Kidney epithelial cell (primary cell): Measurements from ENCODE around the gene MLST8. TPM values are rescaled to one million over a fixed set of nuclear protein-coding genes. Genes with fewer than 3 reads are reported as not detected.

Source experiments
- DNase-seq: peaks from one replicate; pipeline ENCODE4 v3.0.0-alpha.2; 2010; ENCODE audit warnings: low read depth
- H3K27me3 ChIP-seq: 2 replicates; pipeline ENCODE4 v1.6.0; 2011; ENCODE audit warnings: low read length; ENCODE audit not compliant: control insufficient read depth, insufficient read depth
- H3K36me3 ChIP-seq: 2 replicates; pipeline ENCODE4 v1.5.1; 2011; ENCODE audit warnings: low read length; ENCODE audit not compliant: control insufficient read depth, insufficient read depth
- H3K4me3 ChIP-seq: 2 replicates; pipeline ENCODE4 v1.5.1; 2011; ENCODE audit warnings: low read depth, mild to moderate bottlenecking, control low read depth, low read length
- total RNA-seq: library from RNA; depleted of rRNA; stranded (reverse); fragments of >200 nt; gene quantifications from 2 replicates; pipeline ENCODE4 v1.2.3, GENCODE V29; 2015
- TF ChIP-seq, protein P1 (sequence below): IDR thresholded peaks from 2 replicates; pipeline ENCODE4 v1.5.1; 2011; ENCODE audit warnings: mild to moderate bottlenecking, moderate library complexity, low read length, control low read depth, inconsistent platforms; ENCODE audit not compliant: insufficient read depth, poor library complexity, severe bottlenecking

The MLST8 gene
- total RNA-seq, 1 donor from 2014 or later: 77.2 TPM

DNA sequence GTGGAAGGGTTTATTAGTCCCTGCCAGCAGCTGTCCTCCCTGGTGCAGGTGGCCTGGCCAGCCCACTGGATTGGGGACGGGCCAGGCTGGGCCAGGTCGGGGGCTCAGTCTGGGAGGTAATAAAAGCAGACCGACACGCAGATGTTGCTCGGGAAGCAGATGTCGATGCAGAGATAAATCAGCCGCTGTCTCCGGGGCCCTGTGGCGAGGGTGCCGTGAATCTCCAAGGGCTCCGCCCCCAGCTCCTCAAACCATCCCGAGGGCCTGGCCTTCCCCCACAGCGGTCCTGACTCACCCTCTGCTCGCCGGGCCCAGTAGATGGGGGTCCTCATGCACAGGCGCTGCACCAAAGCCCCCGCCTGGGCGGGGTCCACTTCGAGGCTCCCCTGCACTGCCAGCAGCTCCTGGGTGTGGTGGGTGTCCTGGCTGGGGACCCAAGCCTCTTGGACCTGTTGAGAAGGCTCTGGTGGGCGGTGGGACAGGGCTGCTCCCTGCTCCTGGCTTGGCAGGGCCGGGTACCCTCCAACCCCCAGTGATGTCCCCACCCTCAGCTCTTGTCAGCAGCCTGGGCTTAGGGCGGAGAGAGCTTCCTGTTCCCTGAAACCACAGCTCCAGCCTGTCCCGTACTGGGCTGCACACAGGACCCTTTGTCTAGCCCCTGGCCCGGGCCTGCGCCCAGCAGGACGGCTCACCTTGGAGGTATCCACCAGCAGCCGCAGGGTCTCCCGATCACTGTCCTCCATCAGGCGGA lies 4.2 kb downstream of the MLST8 start:
- Histone ChIP-seq H3K27me3 (no peaks in the 10 kb centered on the region), H3K36me3 (peaks cover 5% of the 10 kb centered on the region)
- TF ChIP-seq, protein P1, sequence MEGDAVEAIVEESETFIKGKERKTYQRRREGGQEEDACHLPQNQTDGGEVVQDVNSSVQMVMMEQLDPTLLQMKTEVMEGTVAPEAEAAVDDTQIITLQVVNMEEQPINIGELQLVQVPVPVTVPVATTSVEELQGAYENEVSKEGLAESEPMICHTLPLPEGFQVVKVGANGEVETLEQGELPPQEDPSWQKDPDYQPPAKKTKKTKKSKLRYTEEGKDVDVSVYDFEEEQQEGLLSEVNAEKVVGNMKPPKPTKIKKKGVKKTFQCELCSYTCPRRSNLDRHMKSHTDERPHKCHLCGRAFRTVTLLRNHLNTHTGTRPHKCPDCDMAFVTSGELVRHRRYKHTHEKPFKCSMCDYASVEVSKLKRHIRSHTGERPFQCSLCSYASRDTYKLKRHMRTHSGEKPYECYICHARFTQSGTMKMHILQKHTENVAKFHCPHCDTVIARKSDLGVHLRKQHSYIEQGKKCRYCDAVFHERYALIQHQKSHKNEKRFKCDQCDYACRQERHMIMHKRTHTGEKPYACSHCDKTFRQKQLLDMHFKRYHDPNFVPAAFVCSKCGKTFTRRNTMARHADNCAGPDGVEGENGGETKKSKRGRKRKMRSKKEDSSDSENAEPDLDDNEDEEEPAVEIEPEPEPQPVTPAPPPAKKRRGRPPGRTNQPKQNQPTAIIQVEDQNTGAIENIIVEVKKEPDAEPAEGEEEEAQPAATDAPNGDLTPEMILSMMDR: no peak

GRCh38 chr16:2210009-2210332 lies 4.7 kb downstream of the MLST8 start:
- TF ChIP-seq, protein P1: no peak
- H3K36me3 ChIP-seq: peaks cover 5% of the 10 kb centered on the region
- no peak overlapping the region for H3K4me3 ChIP-seq
- DNase-seq: no peak
- no peaks in the 10 kb centered on the region for H3K27me3 ChIP-seq

More for the DNA sequence above, 4.2 kb downstream of the MLST8 start:
- DNase-seq: no peak
- H3K4me3 ChIP-seq: no peak overlapping the region

DNA sequence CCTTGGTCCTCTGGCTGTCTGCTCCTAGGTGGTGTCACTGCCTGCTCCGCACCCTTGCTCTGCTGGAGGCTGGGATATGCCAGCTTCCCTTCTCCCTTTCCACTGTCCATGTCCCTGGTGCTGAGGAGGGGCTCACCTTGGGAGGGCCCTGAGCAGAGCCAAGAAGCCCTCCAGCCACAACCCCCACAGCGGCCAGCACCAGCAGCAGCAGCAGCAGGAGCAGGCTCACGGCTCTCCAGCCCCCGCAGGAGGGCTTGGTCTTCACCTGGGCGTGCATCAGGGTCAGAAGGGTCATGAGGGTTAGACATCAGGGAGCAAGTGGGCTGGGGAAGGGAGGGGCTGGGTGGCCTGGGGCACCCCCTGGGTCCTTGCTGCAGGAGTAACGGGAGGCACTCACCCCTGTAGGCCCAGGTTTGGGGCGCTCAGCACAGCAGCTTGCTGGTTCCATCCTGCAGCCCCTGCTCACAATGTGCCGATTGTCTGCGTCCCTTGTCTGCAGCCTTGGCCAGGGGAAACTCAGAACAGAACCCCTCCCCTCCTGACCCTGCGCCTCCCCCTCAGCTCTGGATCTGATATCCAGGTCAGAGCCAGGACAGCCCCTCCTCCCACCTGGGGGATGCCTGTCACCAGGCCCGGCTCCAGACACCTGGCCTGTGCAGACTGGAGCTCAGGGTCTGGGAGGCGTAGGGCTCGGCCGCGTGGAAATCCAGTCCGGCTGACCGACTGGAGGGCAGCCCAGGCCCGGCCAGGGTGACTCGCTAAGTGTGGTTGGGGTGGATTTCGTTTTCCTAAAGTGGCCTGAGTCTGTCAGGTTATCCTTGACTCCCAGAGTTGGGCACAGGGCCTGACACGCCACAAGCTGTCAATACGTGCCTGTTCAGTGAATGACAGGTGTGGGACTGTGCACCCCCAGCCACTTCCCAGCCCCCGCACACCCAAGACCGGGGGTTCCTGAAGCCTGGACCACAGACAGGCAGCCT lies 5.4 kb downstream of the MLST8 start, which contains the start of gene BRICD5:
TSS of gene BRICD5 (minus strand) at position 478 of the 980 bp plus-strand sequence. CDS start at position 448, 30 bp downstream.
- TF ChIP-seq, protein P1: no peak
- DNase-seq: no peak
- no peaks in the 10 kb centered on the region for H3K27me3 ChIP-seq
- peaks cover 5% of the 10 kb centered on the region for H3K36me3 ChIP-seq
- H3K4me3 ChIP-seq: no peak within 1 kb of the TSS

DNA sequence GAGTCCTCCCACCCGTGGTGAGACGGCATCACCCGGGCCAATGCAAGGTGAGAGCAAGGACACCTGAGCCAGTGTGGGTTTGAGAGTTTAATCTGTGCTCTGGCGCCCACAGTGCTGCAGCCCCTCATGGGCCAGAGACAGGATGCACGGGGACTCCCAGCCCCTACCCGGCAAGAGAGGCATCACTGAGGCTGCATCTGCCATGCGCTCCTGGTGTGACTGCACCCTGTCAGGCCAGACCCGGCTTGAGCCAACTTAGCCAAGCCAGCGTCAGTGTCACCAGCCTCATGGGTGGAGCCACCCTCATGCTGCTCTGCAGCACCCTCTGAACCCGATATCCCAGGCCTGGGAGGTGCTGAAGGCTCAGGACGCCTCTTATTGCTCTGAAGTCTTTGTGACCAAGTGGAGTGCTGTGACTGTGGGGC lies 6.7 kb downstream of the MLST8 start:
- TF ChIP-seq, protein P1: no peak
- DNase-seq: no peak
- Histone ChIP-seq H3K4me3 (no peak overlapping the region), H3K36me3 (peaks cover 5% of the 10 kb centered on the region), H3K27me3 (no peaks in the 10 kb centered on the region)

GRCh38 chr16:2212362-2213324 lies 7.4 kb downstream of the MLST8 start:
- no peak for DNase-seq
- TF ChIP-seq, protein P1: no peak
- Histone ChIP-seq H3K27me3 (no peaks in the 10 kb centered on the region), H3K36me3 (peaks cover 5% of the 10 kb centered on the region), H3K4me3 (peak overlapping the region; percentile 48)
